ENCODE data around the gene MEAF6.
A peak's percentile ranks its signal among the peaks of the same experiment; 100 is the strongest.

MEAF6 gene

GRCh38 chr1:37474046-37474696, 40.4 kb downstream of the MEAF6 start, which contains the start of gene ZC3H12A:
TSS of gene ZC3H12A (plus strand) at chr1:37474580. CDS start at chr1:37475497, 917 bp downstream.
- DNase-seq (ENCODE audit: low spot score): peak; percentile 97

GRCh38 chr1:37473431-37474045, 41.0 kb downstream of the MEAF6 start:
- DNase-seq (ENCODE audit: low spot score): no peak

- DNase-seq (ENCODE audit: low spot score): no peak
Measured at GRCh38 chr1:37472994-37473393, 41.6 kb downstream of the MEAF6 start.

GRCh38 chr1:37472281-37472680, 42.3 kb downstream of the MEAF6 start:
- DNase-seq (ENCODE audit: low spot score): no peak

- peak; percentile 96 for DNase-seq (ENCODE audit: low spot score)
Measured at GRCh38 chr1:37471345-37472231, 43.0 kb downstream of the MEAF6 start.

GRCh38 chr1:37469386-37469785, 45.2 kb downstream of the MEAF6 start:
- DNase-seq (ENCODE audit: low spot score): no peak

GRCh38 chr1:37468037-37468436, 46.5 kb downstream of the MEAF6 start:
- no peak for DNase-seq (ENCODE audit: low spot score)

GRCh38 chr1:37465593-37466517, 48.7 kb downstream of the MEAF6 start:
- DNase-seq (ENCODE audit: low spot score): peak; percentile 50

GRCh38 chr1:37464443-37464842, 50.1 kb downstream of the MEAF6 start:
- DNase-seq (ENCODE audit: low spot score): no peak

- DNase-seq (ENCODE audit: low spot score): no peak
Measured at GRCh38 chr1:37461698-37462436, 52.7 kb downstream of the MEAF6 start.

GRCh38 chr1:37458551-37458950, 56.0 kb downstream of the MEAF6 start:
- DNase-seq (ENCODE audit: low spot score): no peak

GRCh38 chr1:37456614-37457013, 58.0 kb downstream of the MEAF6 start:
- no peak for DNase-seq (ENCODE audit: low spot score)

GRCh38 chr1:37455516-37455915, 59.0 kb downstream of the MEAF6 start:
- DNase-seq (ENCODE audit: low spot score): no peak

GRCh38 chr1:37453647-37454046, 60.9 kb downstream of the MEAF6 start:
- DNase-seq (ENCODE audit: low spot score): no peak

- no peak for DNase-seq (ENCODE audit: low spot score)
Measured at GRCh38 chr1:37452416-37452815, 62.1 kb downstream of the MEAF6 start.

GRCh38 chr1:37449936-37450335, 64.6 kb downstream of the MEAF6 start:
- no peak for DNase-seq (ENCODE audit: low spot score)

- DNase-seq (ENCODE audit: low spot score): peak; percentile 27
Measured at GRCh38 chr1:37448691-37449417, 65.7 kb downstream of the MEAF6 start.

- no peak for DNase-seq (ENCODE audit: low spot score)
Measured at GRCh38 chr1:37448185-37448584, 66.4 kb downstream of the MEAF6 start.

GRCh38 chr1:37446874-37447273, 67.7 kb downstream of the MEAF6 start:
- no peak for DNase-seq (ENCODE audit: low spot score)

GRCh38 chr1:37442644-37443043, 71.9 kb downstream of the MEAF6 start:
- DNase-seq (ENCODE audit: low spot score): no peak
